ENCODE results near the gene PCBP3.

DNA sequence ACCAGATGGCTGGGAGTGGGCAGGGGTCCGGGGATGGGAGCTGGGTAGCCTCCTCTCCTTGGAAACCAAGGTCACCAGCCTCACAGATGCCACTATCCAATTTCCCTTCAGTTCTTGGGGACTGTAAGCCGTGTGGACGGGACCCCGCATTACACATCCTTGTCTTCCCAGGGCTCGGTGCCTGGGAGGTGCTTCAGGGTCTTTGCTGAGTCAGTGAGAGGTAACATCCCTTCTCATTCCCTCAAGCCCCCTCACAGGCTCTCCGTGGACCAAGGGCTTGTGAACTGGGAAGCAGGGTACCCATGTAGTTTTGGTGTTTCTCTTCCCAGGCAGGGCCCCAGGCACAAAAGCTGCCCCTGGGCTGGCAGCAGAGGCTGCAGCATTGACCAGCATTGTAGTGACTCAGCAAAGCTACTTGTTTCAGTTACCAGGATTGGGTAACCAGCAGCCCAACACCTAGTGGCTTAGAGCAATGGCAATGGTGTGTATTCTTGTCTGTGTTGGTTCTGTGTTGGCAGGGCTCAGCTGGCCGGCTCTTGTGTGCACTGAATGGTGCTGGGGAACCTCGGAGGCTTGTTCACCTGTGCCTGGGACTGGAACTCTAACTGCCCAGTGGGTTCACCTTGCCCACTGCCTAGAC, 24.6 kb upstream of the PCBP3 start:
- TF ChIP-seq, protein P1, sequence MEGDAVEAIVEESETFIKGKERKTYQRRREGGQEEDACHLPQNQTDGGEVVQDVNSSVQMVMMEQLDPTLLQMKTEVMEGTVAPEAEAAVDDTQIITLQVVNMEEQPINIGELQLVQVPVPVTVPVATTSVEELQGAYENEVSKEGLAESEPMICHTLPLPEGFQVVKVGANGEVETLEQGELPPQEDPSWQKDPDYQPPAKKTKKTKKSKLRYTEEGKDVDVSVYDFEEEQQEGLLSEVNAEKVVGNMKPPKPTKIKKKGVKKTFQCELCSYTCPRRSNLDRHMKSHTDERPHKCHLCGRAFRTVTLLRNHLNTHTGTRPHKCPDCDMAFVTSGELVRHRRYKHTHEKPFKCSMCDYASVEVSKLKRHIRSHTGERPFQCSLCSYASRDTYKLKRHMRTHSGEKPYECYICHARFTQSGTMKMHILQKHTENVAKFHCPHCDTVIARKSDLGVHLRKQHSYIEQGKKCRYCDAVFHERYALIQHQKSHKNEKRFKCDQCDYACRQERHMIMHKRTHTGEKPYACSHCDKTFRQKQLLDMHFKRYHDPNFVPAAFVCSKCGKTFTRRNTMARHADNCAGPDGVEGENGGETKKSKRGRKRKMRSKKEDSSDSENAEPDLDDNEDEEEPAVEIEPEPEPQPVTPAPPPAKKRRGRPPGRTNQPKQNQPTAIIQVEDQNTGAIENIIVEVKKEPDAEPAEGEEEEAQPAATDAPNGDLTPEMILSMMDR (IDR thresholded peaks at IDR 0.05 in 2 of 3, conservative IDR thresholded peaks at IDR 0.05 in 1 of 3; ENCODE audit: control insufficient read depth in 2 of 3, extremely low read depth in 1 of 3, insufficient read depth in 1 of 3, low read depth in 3 of 3, low read length in 3 of 3), result no peak
- TF ChIP-seq SPI1 (IDR thresholded peaks at IDR 0.05; ENCODE audit: borderline replicate concordance, insufficient read depth, low read depth, low read length) (no peak), TCF3 (IDR thresholded peaks at IDR 0.05; ENCODE audit: borderline replicate concordance, insufficient read depth, low read depth, low read length) (no peak), FOXK2 (IDR thresholded peaks at IDR 0.05) (no peak), CREB1 (IDR thresholded peaks at IDR 0.05; ENCODE audit: low read depth) (no peak), CBX3 (IDR thresholded peaks at IDR 0.05; ENCODE audit: borderline replicate concordance, low read depth) (no peak), POLR2AphosphoS5 (IDR thresholded peaks at IDR 0.05; ENCODE audit: low read length) (no peak), KLF5 (IDR thresholded peaks at IDR 0.05; ENCODE audit: partially characterized antibody) (no peak), POLR2A (IDR thresholded peaks at IDR 0.05; ENCODE audit: low read depth, low read length) (no peak)

Data from GM12878 (cell line).